GM12801 (cell line): ENCODE measurements around the gene MCF2L2.

Experiments used
- CTCF ChIP-seq: IDR thresholded peaks from one replicate; pipeline ENCODE4 v1.5.1; 2011; ENCODE audit warnings: control low read depth; ENCODE audit not compliant: insufficient read length; ENCODE audit errors: extremely low read depth

MCF2L2 gene

DNA sequence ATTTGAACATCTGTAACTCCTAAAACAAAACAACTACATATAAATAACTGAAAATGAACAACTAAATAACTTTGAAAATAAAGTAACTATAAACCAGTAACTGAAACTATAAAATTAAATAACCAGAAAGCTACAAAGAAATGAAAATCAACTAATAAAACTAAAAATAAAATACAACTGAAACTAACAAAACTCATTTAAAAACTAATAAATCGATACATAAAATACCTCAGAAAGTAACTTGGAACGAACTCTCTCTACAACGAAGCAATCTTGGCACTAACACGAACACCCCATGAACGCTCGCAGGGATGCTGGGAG is 249.9 kb downstream of the MCF2L2 start:
- no peak for TF ChIP-seq CTCF

DNA sequence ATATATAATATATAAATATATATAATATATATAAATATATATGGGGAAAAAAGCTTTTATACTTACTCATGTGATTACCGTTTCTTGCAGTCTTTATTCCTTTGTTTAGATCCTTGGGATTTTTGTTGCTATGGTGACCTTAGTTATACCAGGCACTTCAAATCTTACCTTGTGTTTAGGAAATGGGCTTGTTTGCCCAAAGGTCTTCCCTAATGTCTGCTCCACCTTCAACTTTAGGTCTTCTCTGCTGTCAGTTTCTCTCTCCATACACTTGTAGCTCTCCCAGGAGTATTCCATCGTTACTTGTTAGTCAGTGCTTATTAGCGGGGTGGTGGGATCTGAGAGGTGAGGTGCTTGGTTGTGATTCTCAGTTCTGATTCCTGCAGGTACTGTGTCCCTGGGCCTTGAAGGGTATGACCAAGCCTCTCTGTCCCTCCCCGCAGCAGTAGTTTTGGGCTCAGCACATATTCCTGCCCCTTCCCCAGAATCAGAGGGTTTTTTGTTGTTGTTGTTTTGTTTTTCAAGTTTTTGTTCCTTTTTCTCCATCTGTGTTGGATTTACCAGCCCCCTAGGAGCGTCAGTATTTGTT is 256.3 kb downstream of the MCF2L2 start:
- no peak for TF ChIP-seq CTCF

DNA sequence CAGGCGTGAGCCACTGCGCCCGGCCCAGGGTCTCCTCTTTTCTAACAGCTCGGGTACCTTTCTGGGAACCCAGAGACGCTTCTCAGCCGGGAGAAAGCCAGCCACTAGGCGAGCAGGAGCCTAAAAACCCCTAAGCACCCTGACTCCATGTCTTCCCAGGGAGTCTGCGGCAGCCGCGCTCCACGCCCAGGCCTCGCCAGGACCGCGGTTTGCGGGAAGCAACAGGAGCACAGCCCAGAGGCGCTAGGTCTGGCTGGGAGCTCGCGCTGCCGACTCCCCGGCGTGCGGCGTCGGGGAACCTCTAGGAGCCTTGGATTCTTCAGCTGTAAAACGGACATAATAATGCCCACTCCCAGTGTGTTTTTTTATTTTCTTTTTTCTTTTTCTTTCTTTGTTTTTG is 264.9 kb downstream of the MCF2L2 start:
- TF ChIP-seq CTCF = no peak

DNA sequence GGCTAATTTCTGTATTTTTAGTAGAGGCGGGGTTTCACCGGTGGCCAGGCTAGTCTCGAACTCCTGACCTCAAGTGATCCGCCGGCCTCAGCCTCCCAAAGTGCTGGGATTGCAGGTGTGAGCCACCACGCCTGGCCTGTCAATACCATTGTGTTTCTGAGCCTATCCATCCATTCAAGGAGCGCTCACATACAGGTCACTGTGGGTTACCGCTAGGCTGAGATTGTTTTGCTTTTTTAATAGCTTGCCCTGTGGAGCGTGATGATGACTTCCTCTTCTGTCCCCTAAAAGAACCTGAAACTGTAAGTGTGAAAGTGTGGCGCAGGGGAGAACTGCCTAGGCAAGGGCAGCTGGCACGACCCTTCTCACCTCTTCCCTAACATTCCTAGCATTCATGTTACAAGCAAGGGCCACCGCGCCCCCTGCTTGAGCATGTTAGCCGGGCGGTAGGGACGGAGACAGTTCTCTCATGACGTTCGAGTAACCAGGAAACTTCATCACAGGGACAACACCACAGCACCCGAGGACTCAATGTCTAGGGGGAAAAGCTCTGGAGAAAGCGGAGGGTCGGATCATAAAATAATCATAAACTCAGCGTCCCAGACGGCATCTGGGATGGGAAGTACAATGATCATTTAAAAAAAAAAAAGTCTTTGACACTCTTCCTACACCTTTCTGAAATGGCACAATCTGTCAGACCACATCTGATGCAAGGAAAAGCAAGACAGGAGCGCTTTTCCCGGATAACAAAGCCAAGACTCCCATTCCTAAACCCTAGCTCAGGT is 266.7 kb downstream of the MCF2L2 start:
- no peak for TF ChIP-seq CTCF

- TF ChIP-seq CTCF = no peak
Measured at GRCh38 chr3:183160616-183161015, 267.8 kb downstream of the MCF2L2 start.

- no peak for TF ChIP-seq CTCF
Measured at GRCh38 chr3:183159333-183159732, 269.1 kb downstream of the MCF2L2 start.

GRCh38 chr3:183158551-183159006 is 269.8 kb downstream of the MCF2L2 start:
- no peak for TF ChIP-seq CTCF
